Activated CD4-positive, alpha-beta T cell treated with anti-CD3 and anti-CD28 coated beads, Interleukin-2, amount 50 U/mL, for 16 hours (primary cell): ENCODE measurements around the gene RBM4B.

Source experiments
- DNase-seq: peaks from one replicate; pipeline ENCODE4 v3.0.0-alpha.2; 2020

Gene RBM4B

GRCh38 chr11:66706989-66707388 is 29.3 kb upstream of the RBM4B start:
- DNase-seq = no peak

DNA sequence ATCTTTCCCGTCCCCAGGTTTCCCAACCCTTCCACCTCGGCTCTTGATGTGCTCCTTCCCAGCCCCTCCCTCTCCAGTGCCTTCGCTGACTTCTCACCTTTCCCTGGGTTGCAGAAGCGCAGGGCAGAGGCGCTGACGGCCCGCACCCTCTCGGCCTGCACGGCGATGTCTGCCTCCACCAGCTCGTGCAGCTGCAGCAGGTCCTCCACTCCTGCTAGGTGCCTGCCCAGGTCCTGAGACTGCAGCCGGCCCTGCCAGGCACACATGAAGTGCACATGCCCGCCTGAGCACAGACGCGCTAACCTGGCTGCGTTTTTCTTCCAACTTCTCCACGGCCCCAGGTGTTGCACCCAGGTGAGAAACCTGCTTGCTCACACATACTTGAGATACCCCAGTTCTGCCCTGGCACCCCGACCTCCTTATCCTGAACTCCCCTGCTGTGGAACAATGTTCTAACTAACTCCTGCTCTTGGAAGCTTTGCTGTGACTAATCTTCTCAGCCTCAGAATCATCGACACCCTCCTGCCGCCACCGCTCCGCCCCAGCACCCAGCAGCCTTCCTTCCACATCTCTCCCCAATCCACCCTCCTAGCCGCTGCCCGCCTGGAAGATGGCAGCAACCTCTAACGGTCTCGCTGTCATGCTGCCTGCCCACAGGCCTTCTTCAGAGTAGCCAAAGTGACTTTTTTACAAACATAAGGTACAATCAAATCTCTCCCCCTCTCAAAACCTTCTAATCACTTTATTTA is 28.1 kb upstream of the RBM4B start:
- no peak for DNase-seq

GRCh38 chr11:66704659-66705360 is 27.1 kb upstream of the RBM4B start:
- DNase-seq = no peak

GRCh38 chr11:66701432-66702240 is 23.9 kb upstream of the RBM4B start:
- DNase-seq = no peak

GRCh38 chr11:66700742-66701141 is 23.1 kb upstream of the RBM4B start:
- DNase-seq = no peak

DNA sequence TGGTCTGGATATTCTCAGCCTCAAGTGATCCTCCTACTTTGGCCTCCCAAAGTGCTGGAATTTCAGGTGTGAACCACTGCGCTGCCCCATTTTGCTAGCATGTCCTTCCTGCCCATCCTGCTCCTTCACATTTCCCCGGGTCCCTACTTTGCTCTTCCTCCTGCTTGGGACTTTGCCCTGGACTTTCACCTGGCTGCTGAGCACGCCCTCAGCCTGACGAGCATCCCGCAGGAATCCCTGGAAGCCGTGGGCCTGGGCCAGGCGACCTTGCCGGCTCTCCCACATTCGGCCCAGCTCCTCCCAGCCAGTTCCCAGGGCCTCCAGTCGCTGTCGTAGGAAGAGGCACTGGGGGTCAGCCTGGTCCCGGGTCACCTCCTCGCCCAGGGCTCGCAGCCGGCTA is 22.6 kb upstream of the RBM4B start:
- DNase-seq = no peak

GRCh38 chr11:66698491-66698890 is 20.8 kb upstream of the RBM4B start:
- no peak for DNase-seq

- no peak for DNase-seq
Measured at GRCh38 chr11:66697988-66698387, 20.3 kb upstream of the RBM4B start.

DNA sequence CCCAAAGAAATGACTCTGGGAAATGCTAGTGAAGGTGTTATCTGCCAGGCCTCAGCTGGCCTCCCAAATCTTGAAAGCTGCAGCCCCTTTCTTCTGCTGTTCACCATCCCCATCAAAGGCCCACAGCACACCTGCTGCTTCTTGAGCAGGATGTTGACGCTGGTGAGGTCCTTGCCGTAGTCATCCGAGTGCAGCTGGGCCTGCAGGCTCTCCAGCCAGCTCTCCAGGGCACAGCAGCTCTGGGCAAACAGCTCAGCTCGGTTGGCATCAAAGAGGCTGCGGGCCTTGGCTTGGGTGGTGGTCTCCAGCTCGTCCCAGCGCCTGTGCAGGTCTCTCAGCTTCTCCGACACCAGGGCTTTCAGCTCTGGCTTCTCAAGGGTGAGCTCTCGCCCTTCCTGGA is 18.5 kb upstream of the RBM4B start:
- no peak for DNase-seq

DNA sequence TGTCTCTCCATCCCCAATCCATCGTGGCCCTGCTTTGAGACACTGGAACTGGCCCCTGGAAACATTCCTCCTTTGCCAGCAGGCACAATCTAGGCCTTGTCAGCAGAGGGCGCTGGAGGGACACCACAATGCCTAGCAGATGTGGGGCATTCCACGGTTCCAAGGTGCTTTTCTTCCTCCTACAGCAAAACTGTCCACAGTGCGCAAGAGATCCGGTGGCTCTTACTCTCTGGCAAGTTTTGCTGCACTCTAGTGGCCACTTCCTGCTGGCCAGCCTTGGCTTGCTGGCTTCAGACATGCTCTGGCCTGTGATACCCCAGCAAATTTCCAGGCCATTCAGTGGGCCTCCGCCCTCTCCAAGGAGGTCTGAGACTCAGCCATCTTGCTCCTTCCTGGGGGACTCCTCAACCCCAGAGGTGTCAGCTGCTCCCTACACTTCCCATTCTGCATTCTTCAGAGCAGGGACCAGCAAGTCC is 17.1 kb upstream of the RBM4B start:
- DNase-seq = peak; percentile 77

DNA sequence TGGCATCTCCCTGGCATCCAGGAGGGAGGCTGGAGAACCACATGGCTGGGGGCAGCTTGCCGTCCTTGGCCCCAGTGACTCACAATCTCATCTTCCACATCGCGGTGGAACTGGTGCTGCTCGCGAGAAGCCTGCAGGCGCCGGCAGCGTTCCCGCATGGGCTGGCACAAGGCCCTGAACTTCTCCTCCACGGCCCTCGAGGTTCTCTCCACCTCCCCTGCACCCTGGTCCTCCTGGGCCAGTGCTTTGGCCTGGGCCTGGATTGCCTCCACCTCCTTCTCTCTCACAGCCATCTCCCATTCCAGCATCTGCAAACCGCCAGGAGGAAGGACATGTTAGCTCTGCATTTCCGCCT is 16.3 kb upstream of the RBM4B start:
- DNase-seq = no peak

- DNase-seq = no peak
Measured at GRCh38 chr11:66693356-66694055, 15.8 kb upstream of the RBM4B start.

- DNase-seq = no peak
Measured at GRCh38 chr11:66692871-66693331, 15.2 kb upstream of the RBM4B start.

DNA sequence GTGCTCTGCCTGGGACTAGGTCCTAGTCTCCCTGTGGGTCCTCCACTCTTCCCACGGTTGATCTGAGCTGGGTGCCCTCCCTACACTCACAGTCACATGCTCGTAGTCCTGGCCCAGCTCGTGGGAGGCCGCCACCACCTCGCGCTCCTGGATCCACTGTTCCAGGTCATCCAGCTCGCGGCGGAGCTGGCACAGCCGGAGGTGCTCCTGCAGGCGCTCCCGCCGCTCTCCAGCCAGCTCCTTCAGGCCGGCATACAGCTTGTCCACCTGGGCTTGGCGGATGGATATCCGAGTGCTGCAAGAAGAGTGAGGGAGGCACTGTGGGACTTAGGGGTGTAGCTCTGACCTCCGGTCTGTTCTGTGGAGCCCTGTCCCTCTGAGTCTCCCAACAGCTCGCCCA is 14.8 kb upstream of the RBM4B start:
- DNase-seq = no peak

- no peak for DNase-seq
Measured at GRCh38 chr11:66691311-66691980, 13.8 kb upstream of the RBM4B start.

DNA sequence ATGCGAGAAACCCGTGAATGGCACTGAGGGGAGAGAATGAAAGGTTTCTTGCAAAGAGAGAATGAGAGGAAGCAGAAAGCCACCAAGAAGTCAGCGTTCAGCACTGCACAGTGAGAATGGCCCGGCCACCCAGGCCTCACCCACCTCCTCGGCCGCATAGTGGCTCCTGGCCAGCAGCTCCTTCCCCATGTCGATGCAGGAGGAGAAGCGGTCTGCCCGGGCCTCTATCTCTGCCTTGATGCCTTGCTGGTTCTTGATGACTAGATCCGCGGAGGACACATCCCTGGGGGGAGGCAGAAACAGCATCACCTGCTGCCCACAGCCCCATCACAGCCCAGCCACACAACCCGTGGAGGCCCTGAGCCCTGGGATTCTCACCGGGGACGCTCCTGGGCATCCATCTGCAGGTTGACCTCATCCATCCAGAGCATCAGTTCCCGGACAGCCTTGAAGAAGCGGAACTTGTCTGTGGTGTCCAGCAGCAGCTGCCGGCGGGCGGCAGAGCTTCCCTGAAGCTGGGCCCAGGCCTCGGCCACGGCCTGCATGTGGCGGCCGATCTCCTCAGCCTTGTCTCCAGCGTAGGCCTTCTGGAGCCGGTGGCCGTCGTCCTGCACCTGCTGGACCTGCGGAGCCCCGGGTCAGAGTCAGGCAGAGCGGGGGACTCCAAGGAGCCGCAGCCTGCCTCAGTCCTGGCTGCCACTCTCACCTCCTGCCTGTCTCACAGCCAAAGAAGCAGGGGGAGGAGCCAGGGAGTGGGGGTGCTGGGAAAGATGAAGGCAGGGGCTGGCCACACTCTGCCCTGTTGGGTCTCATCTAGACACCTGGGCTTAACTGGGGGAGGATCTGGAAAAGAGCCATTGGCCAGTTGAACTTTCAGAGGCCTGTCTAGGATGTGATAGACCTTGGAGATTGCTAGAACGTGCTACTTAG is 12.2 kb upstream of the RBM4B start:
- no peak for DNase-seq

DNA sequence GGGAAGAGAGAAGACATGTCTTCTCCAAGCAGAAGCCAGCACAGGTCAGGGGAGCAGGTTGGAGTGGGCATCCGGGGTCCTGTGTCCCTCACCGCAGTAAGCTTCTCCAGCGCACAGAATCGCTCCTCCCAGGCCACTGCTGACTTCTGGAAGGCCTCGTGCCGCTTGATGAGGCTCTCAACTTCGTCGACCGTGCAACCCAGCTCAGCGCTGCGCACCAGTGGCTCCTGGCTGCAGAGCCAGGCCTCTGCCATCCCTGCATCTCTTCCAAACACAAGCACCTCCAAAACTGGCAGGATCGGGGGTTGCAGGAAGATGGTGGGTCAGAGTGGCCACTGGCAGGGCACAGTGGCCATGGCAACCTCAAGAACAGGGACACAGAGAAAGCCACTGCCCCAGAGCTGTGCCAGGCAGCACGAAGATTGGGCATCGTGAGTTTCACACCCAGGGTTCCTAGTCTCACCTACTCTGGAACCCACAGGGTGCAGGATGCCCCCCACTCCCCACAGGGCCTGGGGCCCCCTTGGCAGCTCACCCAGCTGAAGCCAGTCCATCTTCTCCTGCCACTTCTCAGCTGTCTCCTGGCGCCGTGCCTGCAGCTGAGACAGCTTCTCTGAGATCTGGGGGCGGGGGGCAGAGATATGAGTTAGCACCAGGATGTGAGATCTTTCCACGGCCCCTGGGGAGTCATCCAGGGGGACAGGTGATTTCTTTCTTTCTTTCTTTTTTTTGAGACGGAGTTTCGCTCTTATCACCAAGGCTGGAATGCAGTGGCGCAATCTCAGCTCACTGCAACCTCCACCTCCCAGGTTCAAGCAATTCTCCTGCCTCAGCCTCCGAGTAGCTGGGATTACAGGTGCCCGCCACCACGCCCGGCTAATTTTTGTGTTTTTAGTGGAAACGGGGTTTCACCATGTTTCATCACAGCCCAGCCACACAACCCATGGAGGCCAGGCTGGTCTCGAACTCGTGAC is 11.2 kb upstream of the RBM4B start:
- DNase-seq = no peak

DNA sequence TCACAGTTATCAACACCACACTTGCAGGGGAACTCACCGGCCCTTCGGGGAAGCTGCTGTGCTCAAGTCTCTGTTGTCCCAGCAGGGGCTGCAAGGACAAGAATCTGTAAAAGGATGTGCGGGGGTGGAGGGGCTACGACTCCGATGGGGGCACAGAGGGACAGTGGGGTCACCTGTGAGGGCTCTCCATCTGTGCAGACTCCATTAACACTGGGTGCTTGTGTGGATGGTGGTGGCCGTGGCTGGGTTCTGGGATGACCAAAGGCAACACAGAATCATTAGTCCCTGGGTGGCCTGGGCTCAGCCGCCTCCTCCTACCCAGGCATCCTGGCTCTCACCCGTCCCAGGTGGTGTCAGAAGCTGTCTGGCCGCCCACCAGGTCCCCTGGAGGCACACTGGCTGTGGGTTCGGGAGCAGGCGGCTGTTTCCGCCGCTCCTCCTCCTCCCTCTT is 10.2 kb upstream of the RBM4B start:
- no peak for DNase-seq

DNA sequence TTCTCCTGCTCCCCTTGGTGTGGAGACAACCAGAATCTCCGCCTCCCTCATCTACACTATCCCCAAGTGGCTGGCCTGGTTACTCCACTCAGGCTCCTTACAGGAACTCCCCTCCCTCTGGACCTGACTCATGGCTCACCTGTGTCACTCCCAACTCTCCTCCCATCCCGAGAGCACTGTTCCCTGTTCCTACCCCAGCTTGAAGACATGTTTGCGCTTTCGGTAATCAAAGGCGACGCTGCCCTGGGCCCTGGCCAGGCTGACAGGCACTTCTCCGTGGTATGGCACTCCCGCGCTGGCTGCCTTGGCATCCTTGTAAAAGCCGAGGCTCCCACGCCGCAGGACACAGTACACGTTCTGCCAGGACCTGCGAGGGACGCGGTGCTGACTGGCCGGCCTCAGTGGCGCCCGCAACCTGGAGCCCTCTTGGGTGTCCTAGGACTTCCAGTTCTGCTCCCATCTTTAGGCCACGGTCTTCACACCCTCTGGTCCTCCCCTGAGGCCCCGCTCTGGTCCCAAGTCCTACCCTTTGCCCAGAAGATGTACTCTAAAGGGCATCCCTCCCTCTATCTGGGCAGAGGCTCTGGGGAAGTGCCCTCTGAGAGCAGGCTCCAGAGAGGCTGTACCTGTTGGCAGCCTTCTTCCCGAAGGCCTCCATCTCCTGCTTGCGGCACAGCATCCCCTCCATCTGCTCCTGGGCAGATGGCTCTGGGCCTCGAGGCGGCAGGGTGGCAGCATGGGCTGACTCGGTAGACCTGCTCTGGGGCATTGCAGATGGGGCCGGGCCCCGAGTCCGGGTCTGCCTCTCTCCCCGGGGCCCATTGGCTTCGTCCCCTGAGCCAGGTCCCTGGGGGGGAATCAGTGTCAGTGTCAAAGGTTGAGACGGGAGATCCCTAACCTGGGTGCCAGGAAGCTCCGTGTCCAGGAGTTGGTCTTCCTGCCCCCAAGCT is 9.4 kb upstream of the RBM4B start:
- no peak for DNase-seq
